ENCODE measurements around the gene OMA1. TPM values are rescaled to one million over a fixed set of nuclear protein-coding genes. Genes with fewer than 3 reads are reported as not detected.

The OMA1 gene
- polyA plus RNA-seq, 3 donors: 11.2 to 24.5 (median 15.3) TPM

DNA sequence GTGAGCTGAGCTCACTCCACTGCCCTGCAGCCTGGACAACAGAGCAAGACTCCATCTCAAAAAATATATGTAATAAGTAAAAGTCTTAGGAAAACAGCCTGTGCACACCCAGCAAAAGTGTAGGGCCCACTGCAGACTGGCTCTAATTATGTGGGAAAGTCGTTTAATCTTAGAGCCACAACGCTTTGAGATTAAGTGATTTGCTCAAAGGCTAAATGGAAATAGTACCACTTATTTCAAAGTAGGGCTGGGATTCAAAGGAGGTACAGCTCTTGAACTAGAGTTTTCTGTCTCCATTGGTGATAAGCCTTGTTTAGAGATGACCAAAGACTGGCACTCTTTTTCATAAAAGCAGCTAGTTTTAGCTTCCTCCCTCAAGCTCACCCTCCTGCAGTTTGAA is 28.3 kb upstream of the OMA1 start:
- 100% methylated on average over 2 of the region's 2 CpGs for WGBS (ENCODE audit: insufficient coverage)
- Histone ChIP-seq H2AFZ (ENCODE audit: insufficient read depth, low read depth, low read length, poor library complexity, severe bottlenecking) (no peak overlapping the region), H3K9ac (ENCODE audit: insufficient read depth, low read length, poor library complexity, severe bottlenecking) (no peak overlapping the region), H4K20me1 (ENCODE audit: insufficient read depth, low read length) (no peaks in the 10 kb centered on the region), H3K27me3 (ENCODE audit: control insufficient read depth in 2 of 2, insufficient read depth in 2 of 2, low read length in 2 of 2) (peaks cover 5 to 65% of the 10 kb centered on the region in 2 donors), H3K9me3 (replicated peaks in 1 of 2; ENCODE audit: control insufficient read depth in 1 of 2, insufficient read depth in 1 of 2, low read length in 2 of 2) (no peaks in the 10 kb centered on the region), H3K27ac (ENCODE audit: low read depth in 1 of 2, low read length in 2 of 2) (no peak overlapping the region), H3K4me3 (replicated peaks in 1 of 3; ENCODE audit: low read depth in 2 of 3, low read length in 3 of 3) (no peak overlapping the region), H3K4me1 (ENCODE audit: control insufficient read depth in 1 of 2, insufficient read depth in 2 of 2, low read length in 2 of 2) (peaks cover 24 to 42% of the 10 kb centered on the region in 2 donors), H3K4me2 (replicated peaks; ENCODE audit: extremely low read depth, low read length, poor library complexity, severe bottlenecking) (peak overlapping the region; percentile 3), H3K79me2 (ENCODE audit: insufficient read depth, low read length) (peaks cover 37% of the 10 kb centered on the region), H3K36me3 (replicated peaks in 1 of 2; ENCODE audit: control insufficient read depth in 1 of 2, insufficient read depth in 2 of 2, low read length in 2 of 2) (no peaks in the 10 kb centered on the region)
- Mint-ChIP-seq H3K9me3 (peaks cover 0 to 22% (median 8%) of the 10 kb centered on the region in 7 donors), H3K4me3 (peak overlapping the region in 1 of 2 donors; percentile 97), H3K27me3 (ENCODE audit: low read depth in 3 of 3) (peaks cover 32 to 75% (median 53%) of the 10 kb centered on the region in 3 donors), H3K27ac (peak overlapping the region in 1 of 7 donors; percentile 84), H3K4me1 (peaks cover 26% of the 10 kb centered on the region), H3K36me3 (peaks cover 9 to 17% of the 10 kb centered on the region in 2 donors)
- TF ChIP-seq, protein P1, sequence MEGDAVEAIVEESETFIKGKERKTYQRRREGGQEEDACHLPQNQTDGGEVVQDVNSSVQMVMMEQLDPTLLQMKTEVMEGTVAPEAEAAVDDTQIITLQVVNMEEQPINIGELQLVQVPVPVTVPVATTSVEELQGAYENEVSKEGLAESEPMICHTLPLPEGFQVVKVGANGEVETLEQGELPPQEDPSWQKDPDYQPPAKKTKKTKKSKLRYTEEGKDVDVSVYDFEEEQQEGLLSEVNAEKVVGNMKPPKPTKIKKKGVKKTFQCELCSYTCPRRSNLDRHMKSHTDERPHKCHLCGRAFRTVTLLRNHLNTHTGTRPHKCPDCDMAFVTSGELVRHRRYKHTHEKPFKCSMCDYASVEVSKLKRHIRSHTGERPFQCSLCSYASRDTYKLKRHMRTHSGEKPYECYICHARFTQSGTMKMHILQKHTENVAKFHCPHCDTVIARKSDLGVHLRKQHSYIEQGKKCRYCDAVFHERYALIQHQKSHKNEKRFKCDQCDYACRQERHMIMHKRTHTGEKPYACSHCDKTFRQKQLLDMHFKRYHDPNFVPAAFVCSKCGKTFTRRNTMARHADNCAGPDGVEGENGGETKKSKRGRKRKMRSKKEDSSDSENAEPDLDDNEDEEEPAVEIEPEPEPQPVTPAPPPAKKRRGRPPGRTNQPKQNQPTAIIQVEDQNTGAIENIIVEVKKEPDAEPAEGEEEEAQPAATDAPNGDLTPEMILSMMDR (IDR thresholded peaks at IDR 0.05): no peak
- intact Hi-C loops (cut with micrococcal nuclease): no loop called here
- no peak for DNase-seq

DNA sequence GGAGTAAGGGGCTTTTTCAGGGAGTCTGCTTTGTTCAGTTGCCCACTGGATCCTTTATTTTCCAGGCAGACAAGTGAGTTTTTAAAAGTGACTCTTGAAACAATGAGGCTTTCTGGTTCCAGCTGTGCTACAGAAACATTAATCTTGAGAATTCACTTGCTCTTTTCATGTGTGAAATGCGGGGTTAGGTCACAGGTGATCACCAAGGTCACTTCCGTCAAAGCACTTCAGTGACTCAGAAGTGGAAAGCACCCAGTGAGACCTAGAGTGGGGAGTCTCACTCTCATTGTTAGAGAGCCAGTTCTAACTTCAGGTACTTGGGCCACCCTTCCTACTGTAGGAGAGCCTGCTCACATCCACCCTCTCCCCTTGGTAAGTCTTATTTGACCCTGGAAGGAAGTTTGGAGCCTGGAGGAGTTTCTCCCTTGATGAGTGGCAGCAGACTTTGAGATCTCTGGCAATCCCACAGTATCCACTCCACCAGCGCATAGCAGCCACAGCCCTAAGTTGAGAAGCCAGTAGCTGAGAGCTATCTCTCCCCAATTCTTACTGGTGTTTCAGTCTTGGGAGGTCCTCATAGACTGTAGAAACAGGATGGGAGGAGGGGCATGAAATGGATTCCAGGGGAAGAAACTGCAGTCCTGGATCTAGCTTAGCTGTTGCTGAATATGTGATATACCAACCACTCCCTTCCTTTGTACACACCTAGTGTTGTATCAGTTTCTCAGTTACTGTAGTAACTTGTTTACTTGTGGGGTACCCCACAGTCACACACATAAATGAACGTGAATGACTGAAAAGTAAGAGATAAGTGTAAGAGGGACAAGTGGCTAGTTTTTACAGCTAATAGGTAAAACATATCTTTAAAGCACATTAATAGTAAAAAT is 27.4 kb upstream of the OMA1 start:
- peaks cover 9 to 13% of the 10 kb centered on the region in 2 donors for H3K36me3 Mint-ChIP-seq
- 94% methylated on average over 2 of the region's 4 CpGs for WGBS (ENCODE audit: insufficient coverage)
- intact Hi-C loops (cut with micrococcal nuclease): no loop called here
- peaks cover 5 to 57% of the 10 kb centered on the region in 2 donors for H3K27me3 ChIP-seq (ENCODE audit: control insufficient read depth in 2 of 2, insufficient read depth in 2 of 2, low read length in 2 of 2)
- H4K20me1 ChIP-seq (ENCODE audit: insufficient read depth, low read length): no peaks in the 10 kb centered on the region
- H3K27ac ChIP-seq (ENCODE audit: low read depth in 1 of 2, low read length in 2 of 2): no peak overlapping the region
- H3K4me1 Mint-ChIP-seq: peaks cover 26% of the 10 kb centered on the region
- no peak overlapping the region for H2AFZ ChIP-seq (ENCODE audit: insufficient read depth, low read depth, low read length, poor library complexity, severe bottlenecking)
- H3K4me3 Mint-ChIP-seq: no peak overlapping the region
- peaks cover 29% of the 10 kb centered on the region for H3K79me2 ChIP-seq (ENCODE audit: insufficient read depth, low read length)
- H3K27ac Mint-ChIP-seq: peak overlapping the region in 1 of 7 donors; percentile 32
- H3K36me3 ChIP-seq (replicated peaks in 1 of 2; ENCODE audit: control insufficient read depth in 1 of 2, insufficient read depth in 2 of 2, low read length in 2 of 2): no peaks in the 10 kb centered on the region
- no peak overlapping the region for H3K9ac ChIP-seq (ENCODE audit: insufficient read depth, low read length, poor library complexity, severe bottlenecking)
- H3K9me3 ChIP-seq (replicated peaks in 1 of 2; ENCODE audit: control insufficient read depth in 1 of 2, insufficient read depth in 1 of 2, low read length in 2 of 2): no peaks in the 10 kb centered on the region
- peaks cover 24 to 42% of the 10 kb centered on the region in 2 donors for H3K4me1 ChIP-seq (ENCODE audit: control insufficient read depth in 1 of 2, insufficient read depth in 2 of 2, low read length in 2 of 2)
- TF ChIP-seq, protein P1 (IDR thresholded peaks at IDR 0.05): no peak
- peaks cover 0 to 19% (median 8%) of the 10 kb centered on the region in 7 donors for H3K9me3 Mint-ChIP-seq
- H3K4me2 ChIP-seq (replicated peaks; ENCODE audit: extremely low read depth, low read length, poor library complexity, severe bottlenecking): no peak overlapping the region
- peaks cover 28 to 70% (median 49%) of the 10 kb centered on the region in 3 donors for H3K27me3 Mint-ChIP-seq (ENCODE audit: low read depth in 3 of 3)
- no peak overlapping the region for H3K4me3 ChIP-seq (replicated peaks in 1 of 3; ENCODE audit: low read depth in 2 of 3, low read length in 3 of 3)
- DNase-seq: no peak
